Sigmoid colon (tissue), 7 donors: Measurements from ENCODE around the gene TNS1. TPM values are rescaled to one million over a fixed set of nuclear protein-coding genes. Genes with fewer than 3 reads are reported as not detected.

Source experiments
- DNase-seq: peaks from one replicate; pipeline ENCODE4 v3.0.0-alpha.2; 2019
- H3K27ac ChIP-seq, 4 donors: fragments of 200-600 bp; sonication (generic); one replicate each; pipeline ENCODE4 v1.5.1; 2016 to 2019; ENCODE audit warnings: mild to moderate bottlenecking in 1 of 4
- H3K27me3 ChIP-seq, 3 donors: fragments of 200-600 bp; sonication (generic); one replicate each; pipeline ENCODE4 v1.5.1; 2019; ENCODE audit warnings: mild to moderate bottlenecking in 1 of 3
- H3K36me3 ChIP-seq, 4 donors: fragments of 200-600 bp; sonication (generic); one replicate each; pipeline ENCODE4 v1.5.1; 2016 to 2019
- H3K4me1 ChIP-seq, 4 donors: fragments of 200-600 bp; sonication (generic); one replicate each; pipeline ENCODE4 v1.5.1; 2017 to 2019
- H3K4me3 ChIP-seq, 4 donors: fragments of 200-600 bp; sonication (generic); one replicate each; pipeline ENCODE4 v1.5.1; 2017 to 2019; ENCODE audit warnings: mild to moderate bottlenecking in 2 of 4, moderate library complexity in 1 of 4
- H3K9me3 ChIP-seq, 4 donors: fragments of 200-600 bp in 3 of 4; sonication (generic) in 3 of 4; one replicate each; pipeline versions ENCODE4 v1.5.1 to v1.6.1; 2013 to 2019
- CTCF ChIP-seq, 4 experiments: fragments of 450-650 bp in 3 of 4; fragments of 200-600 bp in 1 of 4; IDR thresholded peaks; one replicate each; pipeline ENCODE4 v1.5.1; 2016 to 2019; ENCODE audit warnings: antibody characterized with exemption in 4 of 4, mild to moderate bottlenecking in 3 of 4, moderate library complexity in 2 of 4
- EP300 ChIP-seq, 4 donors: sonication (generic); formaldehyde crosslinking; IDR thresholded peaks; one replicate each; pipeline ENCODE4 v1.6.1; 2017; ENCODE audit warnings: antibody characterized with exemption in 4 of 4
- POLR2A ChIP-seq, 2 donors: fragments of 450-650 bp; IDR thresholded peaks; one replicate each; pipeline ENCODE4 v1.6.1; 2016; ENCODE audit warnings: antibody characterized with exemption in 2 of 2, mild to moderate bottlenecking in 2 of 2, moderate library complexity in 2 of 2
- POLR2AphosphoS5 ChIP-seq, 4 donors: sonication (generic); formaldehyde crosslinking; IDR thresholded peaks; one replicate each; pipeline ENCODE4 v1.6.1; 2017; ENCODE audit warnings: antibody characterized with exemption in 4 of 4
- WGBS, 2 donors: extraction: QIAGEN DNeasy Blood & Tissue Kit; methylation state at CpG; one replicate each; pipeline ENCODE4 v1.1.7; 2013; 5-methylcytosine and 5-hydroxymethylcytosine counted together
- intact Hi-C: fragments of 100-400 bp; cut with DNase I; formaldehyde crosslinking; loops from one replicate; pipeline ENCODE4 v1.15.1; 2023
- polyA plus RNA-seq, 3 donors: library from polyadenylated mRNA; stranded (reverse); fragments of 200-250 nt; gene quantifications; one replicate each; pipeline ENCODE4 v1.2.3, GENCODE V29; 2013
- total RNA-seq, 4 donors: library from RNA; depleted of rRNA; stranded (reverse); fragments of >200 nt; gene quantifications; one replicate each; pipeline ENCODE4 v1.1.0, GENCODE V29; 2016
- donor health status: healthy with polysubstance abuse.
- donor health status: Bipolar disorder and iron deficiency.
- donor health status: healthy.

The TNS1 gene
- total and polyA plus RNA-seq, 7 donors: 3.7 to 1,607 (median 444) TPM

GRCh38 chr2:218010984-218011652 is 8.3 kb upstream of the TNS1 start:
- intact Hi-C loops: loop anchor here (2.0 kb wide), 1 partner anchor 24 kb away; no protein-coding TSS in a partner anchor
- 50 to 55% methylated on average over 12 of the region's 12 CpGs for WGBS, 2 donors
- H3K4me1 ChIP-seq: peaks cover 0 to 19% (median 15%) of the 10 kb centered on the region in 4 donors
- H3K27ac ChIP-seq: no peak overlapping the region
- no peaks in the 10 kb centered on the region for H3K9me3 ChIP-seq
- peaks cover 5 to 40% (median 8%) of the 10 kb centered on the region in 3 donors for H3K27me3 ChIP-seq
- H3K36me3 ChIP-seq: no peaks in the 10 kb centered on the region
- no peak for TF ChIP-seq POLR2AphosphoS5 (IDR thresholded peaks at IDR 0.05)
- TF ChIP-seq EP300 (IDR thresholded peaks at IDR 0.05): no peak
- no peak for DNase-seq
- H3K4me3 ChIP-seq: peak overlapping the region in 2 of 4 donors; percentile 54 to 56

- H3K4me3 ChIP-seq: peak overlapping the region; percentile 33 to 56 (median 48)
- 1 to 2% methylated on average over 72 of the region's 72 CpGs for WGBS, 2 donors
- peak; percentile 83 for DNase-seq
- TF ChIP-seq POLR2A (IDR thresholded peaks at IDR 0.05) (no peak), CTCF (IDR thresholded peaks at IDR 0.05) (peak in 3 of 4 experiments; percentile 44 to 73 (median 50))
- H3K27ac ChIP-seq: peak overlapping the region in 1 of 4 donors; percentile 45
- H3K4me1 ChIP-seq: peaks cover 0 to 19% (median 15%) of the 10 kb centered on the region in 4 donors
- H3K9me3 ChIP-seq: no peaks in the 10 kb centered on the region
- intact Hi-C loops: loop anchor here (2.0 kb wide), 1 partner anchor 24 kb away; no protein-coding TSS in a partner anchor
- peaks cover 5 to 40% (median 8%) of the 10 kb centered on the region in 3 donors for H3K27me3 ChIP-seq
- H3K36me3 ChIP-seq: no peaks in the 10 kb centered on the region
Measured at GRCh38 chr2:218010140-218010983, 7.6 kb upstream of the TNS1 start.

- peaks cover 5 to 40% (median 8%) of the 10 kb centered on the region in 3 donors for H3K27me3 ChIP-seq
- H3K4me3 ChIP-seq: peak overlapping the region; percentile 33 to 56 (median 48)
- H3K9me3 ChIP-seq: no peaks in the 10 kb centered on the region
- TF ChIP-seq CTCF (IDR thresholded peaks at IDR 0.05) (no peak), EP300 (IDR thresholded peaks at IDR 0.05) (no peak), POLR2AphosphoS5 (IDR thresholded peaks at IDR 0.05) (no peak)
- 2 to 3% methylated on average over 20 of the region's 20 CpGs for WGBS, 2 donors
- DNase-seq: no peak
- peak overlapping the region in 1 of 4 donors; percentile 45 for H3K27ac ChIP-seq
- H3K36me3 ChIP-seq: no peaks in the 10 kb centered on the region
- H3K4me1 ChIP-seq: peaks cover 0 to 19% (median 15%) of the 10 kb centered on the region in 4 donors
- intact Hi-C loops: loop anchor here (2.0 kb wide), 1 partner anchor 25 kb away; no protein-coding TSS in a partner anchor
Measured at GRCh38 chr2:218009765-218010139, 7.0 kb upstream of the TNS1 start.

- no peaks in the 10 kb centered on the region for H3K9me3 ChIP-seq
- no peaks in the 10 kb centered on the region for H3K36me3 ChIP-seq
- H3K4me1 ChIP-seq: peaks cover 0 to 21% (median 18%) of the 10 kb centered on the region in 4 donors
- H3K27ac ChIP-seq: peak overlapping the region in 1 of 4 donors; percentile 45
- WGBS, 2 donors: 17 to 20% methylated on average over 8 of the region's 8 CpGs
- TF ChIP-seq EP300 (IDR thresholded peaks at IDR 0.05) (no peak), POLR2AphosphoS5 (IDR thresholded peaks at IDR 0.05) (no peak), CTCF (IDR thresholded peaks at IDR 0.05) (no peak), POLR2A (IDR thresholded peaks at IDR 0.05) (no peak)
- H3K27me3 ChIP-seq: peaks cover 5 to 40% (median 8%) of the 10 kb centered on the region in 3 donors
- intact Hi-C loops: no loop called here
- DNase-seq: no peak
- H3K4me3 ChIP-seq: peak overlapping the region in 3 of 4 donors; percentile 33 to 56 (median 54)
Measured at GRCh38 chr2:218009231-218009630, 6.4 kb upstream of the TNS1 start.
